GM19372 (cell line): Measurements from ENCODE around the gene KIFC3.
"Not testable (repeated sequence)": the region's sequence is repeated elsewhere in the genome, so short reads cannot be mapped to it uniquely, and the experiment has no call there.

Experiments used
- ATAC-seq: cut with Tn5 transposase; IDR thresholded peaks from one replicate; pipeline ENCODE4 v1.9.1; 2021; ENCODE audit warnings: mild to moderate bottlenecking, low read depth, moderate library complexity; ENCODE audit not compliant: unreplicated experiment

The KIFC3 gene

GRCh38 chr16:57727610-57728009, 74.7 kb downstream of the KIFC3 start:
- ATAC-seq: no peak

GRCh38 chr16:57726433-57726947, 75.8 kb downstream of the KIFC3 start:
- no peak for ATAC-seq

- no peak for ATAC-seq
Measured at GRCh38 chr16:57725976-57726375, 76.3 kb downstream of the KIFC3 start.

- no peak for ATAC-seq
Measured at GRCh38 chr16:57725554-57725953, 76.7 kb downstream of the KIFC3 start.

GRCh38 chr16:57725151-57725550, 77.1 kb downstream of the KIFC3 start:
- ATAC-seq: no peak

GRCh38 chr16:57724531-57724930, 77.8 kb downstream of the KIFC3 start:
- no peak for ATAC-seq

GRCh38 chr16:57723170-57723569, 79.1 kb downstream of the KIFC3 start:
- ATAC-seq: no peak

- no peak for ATAC-seq
Measured at GRCh38 chr16:57722651-57723050, 79.6 kb downstream of the KIFC3 start.

GRCh38 chr16:57722210-57722499, 80.1 kb downstream of the KIFC3 start:
- no peak for ATAC-seq

GRCh38 chr16:57721356-57722209, 80.7 kb downstream of the KIFC3 start:
- ATAC-seq: no peak

- no peak for ATAC-seq
Measured at GRCh38 chr16:57720142-57720575, 82.1 kb downstream of the KIFC3 start.

GRCh38 chr16:57714047-57714446, 88.2 kb downstream of the KIFC3 start:
- ATAC-seq: no peak

GRCh38 chr16:57713596-57713995, 88.7 kb downstream of the KIFC3 start:
- no peak for ATAC-seq

GRCh38 chr16:57712569-57712968, 89.7 kb downstream of the KIFC3 start:
- ATAC-seq: not testable (repeated sequence)

GRCh38 chr16:57711993-57712392, 90.3 kb downstream of the KIFC3 start:
- no peak for ATAC-seq

GRCh38 chr16:57711346-57711745, 90.9 kb downstream of the KIFC3 start:
- ATAC-seq: no peak

GRCh38 chr16:57709663-57710062, 92.6 kb downstream of the KIFC3 start:
- ATAC-seq: no peak
